ENCODE results near the gene MGAT4B. TPM values are rescaled to one million over a fixed set of nuclear protein-coding genes. Genes with fewer than 3 reads are reported as not detected.
A peak's percentile ranks its signal among the peaks of the same experiment; 100 is the strongest.

Gene MGAT4B
- polyA plus RNA-seq, 3 donors from 2014 or later, result 8.7 to 16.3 (median 15.0) TPM

DNA sequence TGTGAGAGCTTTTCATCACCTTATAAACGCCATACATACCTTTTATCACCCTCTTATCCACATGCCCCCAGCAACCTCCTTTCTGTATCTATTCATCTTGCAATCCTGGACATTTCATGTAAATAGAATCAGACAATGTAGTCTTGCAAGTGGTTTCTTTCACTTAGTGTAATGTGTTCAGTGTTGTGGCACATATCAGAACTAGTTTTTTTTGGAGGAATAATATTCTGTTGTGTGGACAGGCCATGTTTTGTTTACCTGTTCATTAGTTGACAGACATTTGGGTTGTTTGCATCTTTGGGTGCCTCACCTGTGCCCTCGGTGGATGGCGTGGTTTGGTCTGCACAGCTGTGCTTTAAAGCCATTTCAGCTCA is 15.4 kb upstream of the MGAT4B start:
- peak overlapping the region; percentile 95 to 100 (median 100) for H3K27ac Mint-ChIP-seq

DNA sequence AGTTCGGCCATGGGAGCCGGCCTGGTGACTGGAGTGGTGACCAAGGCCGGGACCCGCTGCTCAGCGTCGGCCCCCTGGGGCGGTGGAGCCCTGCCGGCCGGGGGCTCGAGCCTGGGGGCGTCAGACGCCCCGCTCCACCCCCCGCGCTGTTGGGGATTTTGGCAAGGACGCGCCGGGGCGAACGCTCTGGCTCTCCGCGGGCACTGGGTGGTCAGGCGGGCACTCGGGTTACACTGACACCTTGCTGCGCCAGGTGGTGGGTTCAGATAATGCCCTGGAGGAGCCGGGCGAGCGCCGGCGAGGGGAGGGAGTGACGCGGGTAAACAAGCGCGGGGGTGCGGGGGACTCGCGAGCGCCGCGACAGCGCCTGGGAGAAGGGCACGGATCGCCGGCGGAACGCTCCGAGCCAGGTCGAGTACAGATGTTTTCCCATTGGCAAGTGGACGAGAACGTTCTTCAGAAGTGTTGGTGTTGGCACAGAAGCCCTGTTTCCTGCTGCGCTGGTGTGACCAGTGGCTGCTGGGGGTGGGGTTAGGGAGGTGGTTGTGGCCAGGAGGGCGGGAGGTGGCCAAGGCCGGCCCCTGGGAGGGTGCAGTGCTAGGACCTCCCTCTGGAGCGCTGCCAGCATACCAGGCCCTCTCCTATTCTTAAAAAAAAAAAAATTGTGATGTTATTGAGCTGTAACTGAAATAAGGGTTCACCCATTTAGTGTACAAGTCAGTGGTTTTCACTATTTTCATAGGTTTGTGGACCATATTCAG is 14.8 kb upstream of the MGAT4B start:
- peak; percentile 95 to 97 (median 95) for DNase-seq
- no peaks in the 10 kb centered on the region for H3K9me3 Mint-ChIP-seq
- peaks cover 53 to 55% of the 10 kb centered on the region in 2 donors for H3K4me1 Mint-ChIP-seq
- H3K27me3 Mint-ChIP-seq (ENCODE audit: low read depth in 3 of 3), result peaks cover 26 to 40% (median 33%) of the 10 kb centered on the region in 3 donors
- H3K36me3 Mint-ChIP-seq, result peaks cover 0 to 12% (median 0%) of the 10 kb centered on the region in 3 donors
- peak overlapping the region; percentile 93 to 99 (median 96) for H3K4me3 Mint-ChIP-seq
- H3K27ac Mint-ChIP-seq, result peak overlapping the region; percentile 95 to 100 (median 100)

More for the DNA sequence above, 15.4 kb upstream of the MGAT4B start:
- peak overlapping the region; percentile 93 to 99 (median 96) for H3K4me3 Mint-ChIP-seq
- no peak for DNase-seq
- H3K27me3 Mint-ChIP-seq (ENCODE audit: low read depth in 3 of 3), result peaks cover 26 to 40% (median 33%) of the 10 kb centered on the region in 3 donors
- H3K9me3 Mint-ChIP-seq, result no peaks in the 10 kb centered on the region
- H3K4me1 Mint-ChIP-seq, result peaks cover 57 to 60% of the 10 kb centered on the region in 2 donors
- H3K36me3 Mint-ChIP-seq, result peaks cover 3 to 16% (median 4%) of the 10 kb centered on the region in 3 donors

DNA sequence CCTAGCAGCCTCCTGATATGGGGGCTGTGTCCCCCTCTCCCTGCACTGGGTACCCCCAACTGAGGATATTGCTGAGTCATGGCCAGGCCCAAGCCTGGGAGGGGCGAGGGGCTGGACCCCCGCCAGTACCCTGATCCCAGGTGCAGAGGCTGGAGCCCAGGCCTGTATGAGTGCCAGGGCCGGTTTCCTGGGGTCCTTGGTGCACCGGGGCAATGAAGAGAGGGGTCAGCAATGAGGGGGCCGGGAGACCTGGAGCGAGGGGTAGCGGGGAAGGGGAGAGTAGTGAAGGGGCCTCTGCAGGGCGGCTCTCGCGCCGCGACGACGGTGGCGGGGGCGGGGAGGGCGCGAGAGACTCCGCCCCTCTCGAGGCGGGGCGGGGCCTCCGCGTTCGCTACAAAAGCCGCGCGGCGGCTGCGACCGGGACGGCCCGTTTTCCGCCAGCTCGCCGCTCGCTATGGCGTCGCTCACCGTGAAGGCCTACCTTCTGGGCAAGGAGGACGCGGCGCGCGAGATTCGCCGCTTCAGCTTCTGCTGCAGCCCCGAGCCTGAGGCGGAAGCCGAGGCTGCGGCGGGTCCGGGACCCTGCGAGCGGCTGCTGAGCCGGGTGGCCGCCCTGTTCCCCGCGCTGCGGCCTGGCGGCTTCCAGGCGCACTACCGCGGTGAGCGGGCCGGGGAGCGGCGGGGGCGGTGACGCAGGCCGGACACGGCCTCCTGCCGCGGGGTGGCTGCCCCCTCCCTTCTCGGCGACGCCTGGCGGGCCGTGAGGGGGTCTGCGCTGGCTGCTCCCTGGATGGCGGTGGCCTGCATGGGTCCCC is 14.0 kb upstream of the MGAT4B start, which contains the start of gene SQSTM1:
TSS of gene SQSTM1 (plus strand) at position 423 of the 815 bp plus-strand sequence. CDS start at position 455, 32 bp downstream.
- H3K27ac Mint-ChIP-seq, result peak within 1 kb of the TSS; percentile 95 to 100 (median 100)
- H3K4me3 Mint-ChIP-seq, result peak within 1 kb of the TSS; percentile 93 to 99 (median 96)
- DNase-seq, result peak; percentile 86 to 90 (median 88)
- peaks cover 55% of the 10 kb centered on the region in 2 donors for H3K4me1 Mint-ChIP-seq
- H3K9me3 Mint-ChIP-seq, result no peaks in the 10 kb centered on the region
- H3K27me3 Mint-ChIP-seq (ENCODE audit: low read depth in 3 of 3), result peaks cover 23 to 38% (median 31%) of the 10 kb centered on the region in 3 donors
- peaks cover 0 to 12% (median 0%) of the 10 kb centered on the region in 3 donors for H3K36me3 Mint-ChIP-seq

DNA sequence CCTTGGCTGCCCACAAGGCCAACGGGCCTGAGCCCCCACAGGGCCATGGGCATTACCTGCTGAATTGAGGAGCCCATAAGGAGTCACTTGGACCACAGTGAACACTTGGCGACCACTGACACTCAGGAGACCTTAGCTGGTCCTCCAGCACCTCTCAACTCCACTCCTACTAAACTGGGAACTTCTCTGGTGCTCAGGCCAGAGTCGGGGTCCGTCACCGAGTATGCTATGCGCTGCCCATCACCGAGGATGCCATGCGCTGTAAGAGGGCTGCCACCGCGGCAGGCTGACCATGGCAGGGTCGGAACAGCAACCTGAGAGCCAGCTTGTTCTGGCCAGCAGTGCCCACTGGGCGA is 13.4 kb upstream of the MGAT4B start:
- peaks cover 0 to 10% (median 0%) of the 10 kb centered on the region in 3 donors for H3K36me3 Mint-ChIP-seq
- H3K27me3 Mint-ChIP-seq (ENCODE audit: low read depth in 3 of 3), result peaks cover 23 to 38% (median 28%) of the 10 kb centered on the region in 3 donors
- peak overlapping the region; percentile 74 to 99 (median 88) for H3K4me3 Mint-ChIP-seq
- peaks cover 49 to 55% of the 10 kb centered on the region in 2 donors for H3K4me1 Mint-ChIP-seq
- H3K27ac Mint-ChIP-seq, result peak overlapping the region; percentile 88 to 99 (median 94)
- DNase-seq, result no peak
- no peaks in the 10 kb centered on the region for H3K9me3 Mint-ChIP-seq

DNA sequence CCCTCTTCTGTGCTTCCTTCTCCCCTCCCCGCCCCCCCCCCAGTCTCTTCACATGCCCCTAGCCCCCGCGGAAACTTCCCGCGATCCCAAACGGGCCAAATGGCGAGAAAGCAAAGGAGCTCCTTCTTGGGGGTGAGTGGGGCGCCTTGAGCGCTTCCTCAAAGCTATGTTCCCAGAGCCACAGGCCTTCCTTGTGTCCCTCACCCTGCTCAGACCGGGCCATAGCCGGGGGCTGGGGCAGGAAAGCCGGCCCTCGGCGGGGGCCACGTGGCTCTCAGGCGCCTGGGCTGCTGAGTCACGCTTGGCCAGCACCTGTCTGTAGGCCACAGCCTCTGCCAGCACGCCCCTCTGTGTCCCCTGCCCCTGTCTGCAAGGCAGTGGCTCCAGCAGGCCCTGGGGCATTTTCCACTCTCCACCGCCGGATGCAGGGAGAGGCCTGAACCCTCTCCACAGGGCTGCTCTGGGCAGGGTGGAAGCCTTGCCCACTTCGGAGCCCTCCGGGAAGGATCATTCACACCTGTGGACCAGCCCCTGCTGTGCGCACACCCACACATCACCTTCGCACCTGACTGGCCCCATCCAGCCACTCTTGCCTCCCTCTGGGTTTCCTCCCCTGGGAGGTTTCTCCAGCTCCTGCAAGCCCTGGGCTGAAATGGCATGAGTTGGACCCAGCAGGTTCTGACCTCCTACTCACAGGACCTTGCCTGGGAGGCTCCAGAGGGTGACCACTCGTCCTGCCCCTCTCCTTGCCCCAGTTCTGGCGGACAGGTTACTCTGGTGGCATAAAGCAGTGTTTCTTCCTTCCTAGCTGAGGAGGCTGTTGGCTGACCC is 12.8 kb upstream of the MGAT4B start:
- peak overlapping the region; percentile 74 to 99 (median 88) for H3K4me3 Mint-ChIP-seq
- H3K27ac Mint-ChIP-seq, result peak overlapping the region; percentile 88 to 99 (median 94)

DNA sequence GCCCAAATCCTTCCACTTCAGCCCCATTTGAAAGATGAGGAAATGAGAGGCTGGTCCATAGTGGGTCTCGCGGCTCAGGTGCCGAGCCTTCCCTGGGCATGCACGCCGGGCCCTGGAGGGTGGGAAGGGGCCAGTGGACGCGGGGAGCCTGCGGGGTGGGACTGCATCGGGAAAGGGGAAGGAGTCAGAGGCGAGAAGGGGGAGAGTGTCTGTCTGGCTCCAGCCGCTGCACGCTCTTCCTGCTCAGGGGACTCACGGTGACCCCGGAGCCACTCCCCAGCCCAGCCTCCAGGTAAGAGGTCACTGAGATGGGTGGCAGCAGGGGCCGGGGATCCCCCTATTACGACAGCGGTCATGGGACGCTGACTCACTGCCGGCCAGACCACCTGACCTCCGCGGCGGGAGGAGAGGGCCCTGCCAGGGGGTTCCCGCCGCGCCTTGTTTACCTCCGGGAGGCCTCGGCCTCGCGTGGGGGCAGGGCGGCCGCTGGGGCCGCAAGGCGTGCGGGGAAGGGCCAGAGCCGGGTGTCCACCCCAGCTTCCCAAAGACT is 12.2 kb upstream of the MGAT4B start:
- peak overlapping the region; percentile 78 to 99 (median 94) for H3K27ac Mint-ChIP-seq
- DNase-seq, result peak; percentile 92 to 95 (median 93)
- peaks cover 23 to 40% (median 30%) of the 10 kb centered on the region in 3 donors for H3K27me3 Mint-ChIP-seq (ENCODE audit: low read depth in 3 of 3)
- peaks cover 0 to 3% (median 0%) of the 10 kb centered on the region in 3 donors for H3K36me3 Mint-ChIP-seq
- no peaks in the 10 kb centered on the region for H3K9me3 Mint-ChIP-seq
- H3K4me3 Mint-ChIP-seq, result peak overlapping the region; percentile 81 to 88 (median 84)
- H3K4me1 Mint-ChIP-seq, result peaks cover 40 to 48% of the 10 kb centered on the region in 2 donors

More for the DNA sequence above, 12.8 kb upstream of the MGAT4B start:
- H3K27me3 Mint-ChIP-seq (ENCODE audit: low read depth in 3 of 3), result peaks cover 23 to 40% (median 30%) of the 10 kb centered on the region in 3 donors
- H3K36me3 Mint-ChIP-seq, result peaks cover 0 to 4% (median 0%) of the 10 kb centered on the region in 3 donors
- peak in 2 of 3 donors; percentile 57 to 59 for DNase-seq
- no peaks in the 10 kb centered on the region for H3K9me3 Mint-ChIP-seq
- H3K4me1 Mint-ChIP-seq, result peaks cover 43 to 50% of the 10 kb centered on the region in 2 donors

DNA sequence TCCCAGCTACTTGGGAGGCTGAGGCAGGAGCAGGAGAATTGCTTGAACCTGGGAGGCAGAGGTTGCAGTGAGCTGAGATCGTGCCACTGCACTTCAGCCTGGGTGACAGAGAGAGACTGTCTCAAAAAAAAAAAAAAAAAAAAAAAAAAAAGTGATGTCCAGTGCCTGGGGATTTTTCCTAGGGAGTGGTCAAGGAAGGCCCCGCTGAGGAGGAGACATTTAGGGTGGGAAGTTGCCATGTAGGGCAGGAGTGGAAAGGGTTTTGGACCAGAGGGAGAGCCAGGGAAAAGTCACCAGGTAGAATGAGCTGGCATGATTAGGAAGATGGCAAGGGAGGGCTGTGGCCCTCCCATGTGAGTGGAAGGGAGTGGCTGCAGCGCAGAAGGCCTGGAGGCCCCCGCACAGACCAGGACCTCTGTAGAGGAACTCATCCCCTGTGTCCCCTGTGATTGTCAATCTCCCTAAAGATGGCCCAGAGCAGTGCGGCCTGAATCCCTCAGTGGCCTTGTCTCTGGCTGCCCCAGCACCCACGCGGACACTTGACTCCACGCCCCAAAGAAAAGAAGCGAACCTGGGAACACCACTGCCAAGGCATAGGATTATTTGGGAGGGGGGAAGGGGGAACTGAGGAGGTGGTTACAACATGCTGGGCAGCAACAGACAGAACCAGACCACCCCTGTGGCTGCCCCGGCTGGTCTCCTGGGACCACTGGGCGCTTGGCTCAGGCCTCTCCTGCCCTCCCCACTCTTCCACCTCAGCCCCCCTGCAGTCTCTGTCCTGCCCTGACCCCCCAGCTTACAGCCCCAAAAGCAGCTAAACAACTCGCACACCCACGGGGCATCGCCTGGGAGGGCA is 11.5 kb upstream of the MGAT4B start:
- peaks cover 0 to 3% (median 0%) of the 10 kb centered on the region in 3 donors for H3K36me3 Mint-ChIP-seq
- H3K27me3 Mint-ChIP-seq (ENCODE audit: low read depth in 3 of 3), result peaks cover 20 to 40% (median 27%) of the 10 kb centered on the region in 3 donors
- H3K4me1 Mint-ChIP-seq, result peaks cover 35 to 43% of the 10 kb centered on the region in 2 donors
- no peaks in the 10 kb centered on the region for H3K9me3 Mint-ChIP-seq
- peak overlapping the region; percentile 81 to 88 (median 84) for H3K4me3 Mint-ChIP-seq
- DNase-seq, result no peak
- H3K27ac Mint-ChIP-seq, result peak overlapping the region; percentile 51 to 99 (median 94)

DNA sequence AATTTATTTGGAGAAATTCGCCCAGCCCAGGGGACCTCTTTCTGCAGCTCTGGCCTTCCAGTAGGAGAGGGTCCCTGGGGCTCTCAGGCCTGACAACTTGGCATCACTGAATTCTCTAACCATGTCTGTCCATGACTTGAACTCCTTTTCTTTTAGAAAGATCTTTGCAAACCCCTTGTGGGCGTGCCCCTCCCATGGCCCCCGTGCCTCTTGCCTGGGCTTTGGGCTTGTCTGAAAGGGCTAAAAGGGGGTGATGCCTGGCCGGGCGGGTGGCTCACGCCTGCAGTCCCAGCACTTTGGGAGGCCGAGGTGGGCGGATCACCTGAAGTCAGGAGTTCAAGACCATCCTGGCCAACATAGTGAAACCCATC is 10.8 kb upstream of the MGAT4B start:
- Mint-ChIP-seq H3K27ac (peak overlapping the region in 4 of 6 donors; percentile 48 to 99 (median 74)), H3K36me3 (peaks cover 0 to 6% (median 0%) of the 10 kb centered on the region in 3 donors), H3K4me1 (peaks cover 28 to 36% of the 10 kb centered on the region in 2 donors), H3K27me3 (ENCODE audit: low read depth in 3 of 3) (peaks cover 20 to 37% (median 27%) of the 10 kb centered on the region in 3 donors), H3K9me3 (no peaks in the 10 kb centered on the region), H3K4me3 (peak overlapping the region; percentile 47 to 82 (median 49))
- no peak for DNase-seq

DNA sequence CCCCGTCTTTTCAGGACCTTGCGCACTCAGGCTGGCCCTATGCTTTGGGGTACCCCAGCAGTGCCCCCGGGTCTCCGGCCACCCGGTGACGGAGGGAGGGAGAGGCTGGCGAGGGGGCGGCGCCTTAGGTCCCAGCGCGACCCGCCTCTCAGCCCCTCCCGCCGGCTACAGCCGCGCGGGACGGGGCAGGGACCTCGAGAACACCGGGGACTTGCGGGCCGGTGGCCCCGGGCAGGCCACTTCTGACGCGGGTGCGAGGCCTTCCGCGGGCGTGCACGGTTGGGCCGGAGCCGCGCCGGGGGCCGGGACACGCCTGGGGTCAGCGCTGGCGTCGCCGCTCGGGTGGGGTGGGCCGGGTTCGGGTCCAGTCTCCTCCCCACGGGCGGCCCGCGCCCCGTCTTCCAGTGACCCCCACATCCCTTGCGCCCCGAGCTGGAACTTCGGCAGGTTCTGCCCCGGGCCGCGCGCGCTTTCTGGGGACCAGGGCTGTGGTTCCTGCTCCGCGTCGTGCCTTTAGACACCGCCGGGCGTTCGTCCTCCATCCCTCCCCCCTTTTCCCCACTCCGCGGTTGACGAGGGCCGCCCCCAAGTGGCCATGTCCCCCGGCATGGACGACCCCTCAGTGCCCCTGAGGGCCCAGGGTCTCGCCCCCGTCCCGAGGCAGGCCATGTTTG is 10.3 kb upstream of the MGAT4B start:
- DNase-seq, result no peak
- Mint-ChIP-seq H3K36me3 (peaks cover 0 to 6% (median 0%) of the 10 kb centered on the region in 3 donors), H3K9me3 (no peaks in the 10 kb centered on the region), H3K4me3 (peak overlapping the region in 3 of 5 donors; percentile 48 to 81 (median 49)), H3K27me3 (ENCODE audit: low read depth in 3 of 3) (peaks cover 17 to 36% (median 27%) of the 10 kb centered on the region in 3 donors), H3K4me1 (peaks cover 23 to 31% of the 10 kb centered on the region in 2 donors), H3K27ac (peak overlapping the region in 2 of 6 donors; percentile 22 to 99)

DNA sequence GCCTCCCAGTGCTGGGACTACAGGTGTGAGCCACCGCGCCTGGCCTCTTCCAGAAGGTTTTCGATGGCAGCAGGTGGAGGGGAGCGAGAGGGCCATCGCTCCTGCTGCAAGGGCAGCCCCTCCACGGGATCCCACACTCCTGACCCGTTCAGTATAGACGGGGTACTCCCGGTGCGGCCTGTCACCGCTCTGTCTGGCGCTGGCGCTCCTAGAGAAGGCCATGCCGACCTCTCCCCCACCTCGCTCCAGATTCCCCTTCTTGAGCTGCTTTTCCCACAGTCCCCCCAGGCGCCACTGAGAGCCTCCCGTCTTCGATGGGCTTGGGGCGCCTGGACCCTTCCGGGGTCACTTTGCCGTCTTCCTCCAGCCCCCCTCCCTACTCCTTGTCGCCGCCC is 9.7 kb upstream of the MGAT4B start:
- no peaks in the 10 kb centered on the region for H3K9me3 Mint-ChIP-seq
- H3K27ac Mint-ChIP-seq, result no peak overlapping the region
- H3K4me1 Mint-ChIP-seq, result peaks cover 19 to 26% of the 10 kb centered on the region in 2 donors
- peaks cover 13 to 31% (median 23%) of the 10 kb centered on the region in 3 donors for H3K27me3 Mint-ChIP-seq (ENCODE audit: low read depth in 3 of 3)
- H3K36me3 Mint-ChIP-seq, result peaks cover 0 to 6% (median 0%) of the 10 kb centered on the region in 3 donors
- peak overlapping the region in 4 of 5 donors; percentile 18 to 27 (median 24) for H3K4me3 Mint-ChIP-seq
- no peak for DNase-seq

DNA sequence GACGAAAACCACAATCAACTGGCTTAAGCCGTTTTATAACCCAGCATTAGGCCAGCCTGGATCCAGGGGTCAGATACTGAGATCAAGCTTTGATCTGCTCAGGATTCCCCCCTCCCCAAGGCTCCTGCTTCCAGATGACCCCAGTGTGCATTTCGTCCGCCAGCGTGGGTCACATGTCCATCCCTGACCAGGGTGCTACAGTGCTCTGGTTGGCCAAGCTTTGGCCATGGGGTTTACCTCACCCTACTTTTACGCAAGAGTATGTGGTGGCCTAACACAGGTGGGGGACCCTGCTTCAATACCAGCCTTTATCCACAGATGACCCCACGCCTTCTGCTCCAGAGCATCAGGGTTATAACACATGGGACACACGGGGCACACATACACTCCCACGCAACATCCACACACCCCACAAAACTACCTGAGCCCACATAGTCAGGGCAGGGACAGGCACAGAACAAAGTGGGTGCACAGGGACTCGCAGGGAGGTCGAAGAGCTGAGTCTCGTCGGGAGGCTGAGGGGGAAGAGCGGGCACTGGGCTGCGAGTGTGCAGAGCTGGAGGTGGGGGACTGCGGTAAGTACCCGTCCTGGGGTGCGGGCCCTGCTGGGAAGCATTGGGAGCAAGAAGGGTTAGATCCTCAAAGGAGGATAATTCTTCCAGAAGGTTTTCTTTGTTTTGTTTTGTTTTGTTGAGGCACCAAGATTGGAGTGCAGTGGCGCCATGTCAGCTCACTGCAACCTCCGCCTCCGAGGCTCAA is 9.0 kb upstream of the MGAT4B start:
- Mint-ChIP-seq H3K4me3 (peak overlapping the region in 3 of 5 donors; percentile 66 to 74 (median 67)), H3K27me3 (ENCODE audit: low read depth in 3 of 3) (peaks cover 10 to 24% (median 23%) of the 10 kb centered on the region in 3 donors), H3K36me3 (peaks cover 0 to 6% (median 0%) of the 10 kb centered on the region in 3 donors), H3K4me1 (peaks cover 19 to 25% of the 10 kb centered on the region in 2 donors), H3K27ac (peak overlapping the region in 4 of 6 donors; percentile 21 to 57 (median 40)), H3K9me3 (no peaks in the 10 kb centered on the region)
- no peak for DNase-seq
